ENCODE data around the gene TBX18.

The TBX18 gene

GRCh38 chr6:84764332-84765049 lies at the start of gene TBX18:
Gene TBX18 (minus strand): TSS chr6:84764598. CDS start chr6:84764181, 417 bp downstream.
- peak in 1 of 2 donors; percentile 48 for DNase-seq

- no peak for DNase-seq
Measured at GRCh38 chr6:84811351-84811750, 47.0 kb upstream of the TBX18 start.

GRCh38 chr6:84809455-84809854 lies 45.1 kb upstream of the TBX18 start:
- no peak for DNase-seq

- no peak for DNase-seq
Measured at GRCh38 chr6:84808491-84809061, 44.2 kb upstream of the TBX18 start.

- DNase-seq: no peak
Measured at GRCh38 chr6:84805145-84805544, 40.7 kb upstream of the TBX18 start.

GRCh38 chr6:84804720-84805119 lies 40.3 kb upstream of the TBX18 start:
- no peak for DNase-seq

- DNase-seq: no peak
Measured at GRCh38 chr6:84801250-84801649, 36.9 kb upstream of the TBX18 start.

- no peak for DNase-seq
Measured at GRCh38 chr6:84798257-84798656, 33.9 kb upstream of the TBX18 start.

- no peak for DNase-seq
Measured at GRCh38 chr6:84796343-84796742, 31.9 kb upstream of the TBX18 start.

- no peak for DNase-seq
Measured at GRCh38 chr6:84791927-84792326, 27.5 kb upstream of the TBX18 start.

GRCh38 chr6:84791233-84791632 lies 26.8 kb upstream of the TBX18 start:
- no peak for DNase-seq

- DNase-seq: no peak
Measured at GRCh38 chr6:84789170-84789569, 24.8 kb upstream of the TBX18 start.

GRCh38 chr6:84788689-84789088 lies 24.3 kb upstream of the TBX18 start:
- no peak for DNase-seq

GRCh38 chr6:84785671-84786070 lies 21.3 kb upstream of the TBX18 start:
- DNase-seq: no peak

GRCh38 chr6:84779917-84780316 lies 15.5 kb upstream of the TBX18 start:
- DNase-seq: no peak

- no peak for DNase-seq
Measured at GRCh38 chr6:84779380-84779779, 15.0 kb upstream of the TBX18 start.

GRCh38 chr6:84777888-84778287 lies 13.5 kb upstream of the TBX18 start:
- no peak for DNase-seq

- no peak for DNase-seq
Measured at GRCh38 chr6:84776392-84776791, 12.0 kb upstream of the TBX18 start.

- DNase-seq: no peak
Measured at GRCh38 chr6:84775751-84776150, 11.4 kb upstream of the TBX18 start.

GRCh38 chr6:84774985-84775284 lies 10.5 kb upstream of the TBX18 start:
- no peak for DNase-seq

GRCh38 chr6:84774157-84774984 lies 10.0 kb upstream of the TBX18 start:
- DNase-seq: peak in 1 of 2 donors; percentile 46

GRCh38 chr6:84773431-84774156 lies 9.2 kb upstream of the TBX18 start:
- DNase-seq: no peak

- no peak for DNase-seq
Measured at GRCh38 chr6:84773133-84773430, 8.7 kb upstream of the TBX18 start.
